H1 (cell line): ENCODE data around the gene LSM4.

Source experiments
- ATF2 ChIP-seq: IDR thresholded peaks from 2 replicates; pipeline ENCODE4 v1.6.1; 2012; ENCODE audit warnings: low read length, inconsistent platforms
- EZH2 ChIP-seq: fragments of 200-600 bp; sonication (generic); IDR thresholded peaks from 2 replicates; pipeline ENCODE4 v1.7.1; 2012; ENCODE audit warnings: low read depth, mild to moderate bottlenecking, moderate library complexity, low read length, inconsistent platforms; ENCODE audit not compliant: severe bottlenecking
- KDM1A ChIP-seq: fragments of 200-600, 300-600 bp; sonication (generic); IDR thresholded peaks from 2 replicates; pipeline ENCODE4 v1.7.1; 2016; ENCODE audit warnings: mild to moderate bottlenecking, low read length, borderline replicate concordance

- TF ChIP-seq EZH2 (no peak), KDM1A (no peak), ATF2 (peak; percentile 51; the same call in 1 of the 2 replicates)
Measured at GRCh38 chr19:18364826-18365528, 42.1 kb upstream of the LSM4 start.
